IMR-90 (cell line): Measurements from ENCODE around the gene ZNF423.

Experiments used
- BHLHE40 ChIP-seq: fragments of 150-350 bp; IDR thresholded peaks from 2 replicates; pipeline ENCODE4 v1.6.1; 2016; ENCODE audit warnings: mild to moderate bottlenecking, low read depth, low read length
- CHD1 ChIP-seq: IDR thresholded peaks from 2 replicates; pipeline ENCODE4 v1.6.1; 2012; ENCODE audit warnings: low read depth, low read length, improper control_type of control experiment
- CTCF ChIP-seq: conservative IDR thresholded peaks from 2 replicates; pipeline ENCODE4 v1.5.1; 2012; ENCODE audit warnings: mild to moderate bottlenecking, low read depth, low read length, improper control_type of control experiment
- MXI1 ChIP-seq: IDR thresholded peaks from 2 replicates; pipeline ENCODE4 v1.6.1; 2012; ENCODE audit warnings: low read depth, mild to moderate bottlenecking, low read length, moderate library complexity, borderline replicate concordance
- POLR2A ChIP-seq: IDR thresholded peaks from 2 replicates; pipeline ENCODE4 v1.6.1; 2012; ENCODE audit warnings: mild to moderate bottlenecking, low read depth, low read length
- RAD21 ChIP-seq: IDR thresholded peaks from 2 replicates; pipeline ENCODE4 v1.6.1; 2012; ENCODE audit warnings: low read length, improper control_type of control experiment
- RCOR1 ChIP-seq: IDR thresholded peaks from 2 replicates; pipeline ENCODE4 v1.6.1; 2012; ENCODE audit warnings: mild to moderate bottlenecking, low read length, improper control_type of control experiment; ENCODE audit not compliant: insufficient replicate concordance
- RFX5 ChIP-seq: IDR thresholded peaks from 2 replicates; pipeline ENCODE4 v1.8.0; 2012; ENCODE audit warnings: low read depth, mild to moderate bottlenecking, low read length, moderate library complexity
- SMC3 ChIP-seq: fragments of 150-350 bp; IDR thresholded peaks from 2 replicates; pipeline ENCODE4 v1.6.1; 2016; ENCODE audit warnings: low read depth, mild to moderate bottlenecking, antibody characterized with exemption, low read length, moderate library complexity
- USF2 ChIP-seq: fragments of 150-350 bp; IDR thresholded peaks from 2 replicates; pipeline ENCODE4 v1.6.1; 2017; ENCODE audit warnings: mild to moderate bottlenecking, antibody characterized with exemption, low read length, low read depth
- TF ChIP-seq, protein P1 (sequence below): fragments of 150-350 bp; IDR thresholded peaks from 2 replicates; pipeline ENCODE4 v1.6.1; 2016; ENCODE audit warnings: low read depth, mild to moderate bottlenecking, low read length, moderate library complexity, borderline replicate concordance

DNA sequence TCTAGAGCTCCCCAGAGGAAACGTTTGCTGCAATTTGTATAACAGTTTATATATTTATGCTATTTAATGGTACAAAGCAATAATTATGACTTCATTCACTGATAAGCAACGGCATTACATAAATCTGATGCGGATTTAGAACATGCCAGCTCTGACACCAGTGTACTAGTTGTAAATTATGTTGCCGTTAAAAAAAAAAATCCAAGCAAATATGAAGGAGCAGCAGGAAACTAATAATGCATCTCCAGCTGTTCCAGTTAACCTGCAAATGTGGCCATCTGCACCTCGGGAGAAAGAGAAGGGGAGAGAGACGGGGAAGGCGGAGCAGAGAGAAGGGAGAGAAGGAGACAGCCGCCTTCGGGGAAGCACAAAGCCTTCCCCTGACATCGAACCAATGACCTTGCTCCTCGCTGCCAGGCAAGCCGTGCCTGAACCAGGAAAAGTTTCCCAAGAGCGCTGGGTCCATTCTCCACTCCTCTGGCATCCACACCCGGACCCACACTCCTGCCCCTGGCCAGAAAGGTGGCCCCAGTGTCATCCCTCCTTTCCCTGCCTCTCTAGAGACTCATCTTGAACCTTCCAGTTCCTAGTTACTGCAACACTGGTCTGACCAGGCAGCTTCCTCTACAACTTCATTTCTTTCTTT lies 307.5 kb downstream of the ZNF423 start:
- TF ChIP-seq CTCF = no peak
- no peak for TF ChIP-seq RCOR1
- no peak for TF ChIP-seq RFX5
- TF ChIP-seq MXI1 = no peak
- TF ChIP-seq POLR2A = no peak
- TF ChIP-seq, protein P1, sequence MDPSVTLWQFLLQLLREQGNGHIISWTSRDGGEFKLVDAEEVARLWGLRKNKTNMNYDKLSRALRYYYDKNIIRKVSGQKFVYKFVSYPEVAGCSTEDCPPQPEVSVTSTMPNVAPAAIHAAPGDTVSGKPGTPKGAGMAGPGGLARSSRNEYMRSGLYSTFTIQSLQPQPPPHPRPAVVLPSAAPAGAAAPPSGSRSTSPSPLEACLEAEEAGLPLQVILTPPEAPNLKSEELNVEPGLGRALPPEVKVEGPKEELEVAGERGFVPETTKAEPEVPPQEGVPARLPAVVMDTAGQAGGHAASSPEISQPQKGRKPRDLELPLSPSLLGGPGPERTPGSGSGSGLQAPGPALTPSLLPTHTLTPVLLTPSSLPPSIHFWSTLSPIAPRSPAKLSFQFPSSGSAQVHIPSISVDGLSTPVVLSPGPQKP = no peak
- TF ChIP-seq BHLHE40 = no peak
- TF ChIP-seq CHD1 = no peak
- TF ChIP-seq SMC3 = no peak
- no peak for TF ChIP-seq USF2
- TF ChIP-seq RAD21 = no peak
